Stimulated activated effector memory CD8-positive, alpha-beta T cell treated with anti-CD3 and anti-CD28 coated beads, Interleukin-12 subunit alpha, Interleukin-12 subunit beta, amount 100 ng/mL, for 72 hours (primary cell): Measurements from ENCODE around the gene CAPN13.
A peak's percentile ranks its signal among the peaks of the same experiment; 100 is the strongest.

Experiments used
- ATAC-seq: fragments of 150-1000 bp; cut with Tn5 transposase; 2 replicates; pipeline ENCODE4 v1.10.0; 2021
- DNase-seq, 2 donors: peaks; one replicate each; pipeline ENCODE4 v3.0.0; 2021 to 2022; ENCODE audit warnings: low spot score in 2 of 2
- H3K27ac Mint-ChIP-seq: one replicate; pipeline ENCODE4 v1.8.0; 2022; ENCODE audit warnings: mild to moderate bottlenecking, mixed read lengths
- H3K36me3 Mint-ChIP-seq: one replicate; pipeline ENCODE4 v1.8.0; 2022; ENCODE audit warnings: mild to moderate bottlenecking, mixed read lengths
- H3K4me1 Mint-ChIP-seq: one replicate; pipeline ENCODE4 v1.8.0; 2022; ENCODE audit warnings: mixed read lengths
- H3K4me3 Mint-ChIP-seq: one replicate; pipeline ENCODE4 v1.8.0; 2022; ENCODE audit warnings: mild to moderate bottlenecking, mixed read lengths
- H3K9me3 Mint-ChIP-seq: one replicate; pipeline ENCODE4 v1.8.0; 2022; ENCODE audit warnings: mixed read lengths

The CAPN13 gene, protein sequence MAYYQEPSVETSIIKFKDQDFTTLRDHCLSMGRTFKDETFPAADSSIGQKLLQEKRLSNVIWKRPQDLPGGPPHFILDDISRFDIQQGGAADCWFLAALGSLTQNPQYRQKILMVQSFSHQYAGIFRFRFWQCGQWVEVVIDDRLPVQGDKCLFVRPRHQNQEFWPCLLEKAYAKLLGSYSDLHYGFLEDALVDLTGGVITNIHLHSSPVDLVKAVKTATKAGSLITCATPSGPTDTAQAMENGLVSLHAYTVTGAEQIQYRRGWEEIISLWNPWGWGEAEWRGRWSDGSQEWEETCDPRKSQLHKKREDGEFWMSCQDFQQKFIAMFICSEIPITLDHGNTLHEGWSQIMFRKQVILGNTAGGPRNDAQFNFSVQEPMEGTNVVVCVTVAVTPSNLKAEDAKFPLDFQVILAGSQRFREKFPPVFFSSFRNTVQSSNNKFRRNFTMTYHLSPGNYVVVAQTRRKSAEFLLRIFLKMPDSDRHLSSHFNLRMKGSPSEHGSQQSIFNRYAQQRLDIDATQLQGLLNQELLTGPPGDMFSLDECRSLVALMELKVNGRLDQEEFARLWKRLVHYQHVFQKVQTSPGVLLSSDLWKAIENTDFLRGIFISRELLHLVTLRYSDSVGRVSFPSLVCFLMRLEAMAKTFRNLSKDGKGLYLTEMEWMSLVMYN

DNA sequence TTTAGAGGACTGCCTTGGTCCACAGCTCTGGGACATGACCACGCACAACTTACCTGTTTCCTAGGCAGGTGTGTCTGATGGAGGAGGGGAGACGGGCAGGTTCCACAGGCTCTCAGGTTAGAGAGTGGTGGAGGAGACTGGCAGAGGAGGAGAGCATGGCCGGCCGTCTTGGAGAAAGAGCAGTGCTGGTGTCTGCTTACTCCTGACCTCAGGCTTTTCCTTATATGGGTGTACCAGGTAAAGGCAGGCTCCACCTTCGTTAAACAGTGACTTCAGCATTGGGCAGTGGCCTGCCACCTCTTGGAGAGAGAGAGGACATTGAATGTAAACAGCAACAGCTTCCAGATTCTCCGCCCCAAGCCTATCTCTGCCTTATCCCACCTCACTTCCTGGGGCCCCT is at the start of gene CAPN13:
Gene CAPN13 (minus strand): TSS at position 198 of the 400 bp plus-strand sequence. CDS start 20,121 bp downstream, outside the sequence.
- no peak within 1 kb of the TSS for H3K4me3 Mint-ChIP-seq
- no peak for DNase-seq
- no peaks in the 10 kb centered on the region for H3K9me3 Mint-ChIP-seq
- H3K27ac Mint-ChIP-seq, result no peak within 1 kb of the TSS
- H3K36me3 Mint-ChIP-seq, result no peaks in the 10 kb centered on the region
- H3K4me1 Mint-ChIP-seq, result no peaks in the 10 kb centered on the region
- ATAC-seq, result no peak

DNA sequence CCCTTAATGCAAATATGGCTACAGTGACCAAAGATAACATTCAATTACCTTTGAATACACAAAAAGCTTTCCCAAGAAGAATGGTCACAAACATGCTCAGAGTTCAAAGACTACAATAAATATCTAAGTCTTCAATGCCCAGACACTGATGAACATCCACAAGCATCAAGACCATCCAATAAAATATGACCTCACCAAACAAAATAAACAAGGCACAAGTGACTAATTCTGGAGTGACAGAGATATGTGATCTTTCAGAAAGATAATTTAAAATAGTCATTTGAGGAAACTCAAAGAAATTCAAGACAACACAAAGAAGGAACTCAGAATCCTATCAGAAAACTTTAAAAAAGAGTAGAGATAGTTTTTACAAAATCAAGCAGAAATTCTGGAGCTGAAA is 40.6 kb upstream of the CAPN13 start:
- ATAC-seq, result no peak
- H3K27ac Mint-ChIP-seq, result no peak overlapping the region
- H3K4me1 Mint-ChIP-seq, result no peaks in the 10 kb centered on the region
- no peaks in the 10 kb centered on the region for H3K36me3 Mint-ChIP-seq
- DNase-seq, result no peak
- H3K9me3 Mint-ChIP-seq, result no peaks in the 10 kb centered on the region
- no peak overlapping the region for H3K4me3 Mint-ChIP-seq

DNA sequence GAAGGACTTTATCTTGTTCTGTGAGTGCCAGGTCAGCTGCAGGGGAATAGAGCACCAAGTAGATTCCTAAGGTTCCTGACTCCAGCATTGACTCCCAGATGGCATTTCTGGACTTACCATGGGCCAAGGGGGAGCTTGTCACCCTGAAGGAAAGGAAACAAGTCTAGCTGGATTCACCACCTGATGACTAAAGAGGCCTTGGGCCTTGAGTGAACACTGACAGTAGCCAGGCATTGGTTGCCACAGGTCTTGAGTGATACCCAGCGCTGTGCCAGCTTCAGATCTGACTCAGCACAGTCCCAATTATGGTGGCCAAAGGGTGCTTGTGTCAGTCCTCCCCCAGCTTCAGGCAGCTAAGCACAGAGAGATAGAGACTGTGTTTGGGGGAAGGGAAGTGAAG is 40.1 kb upstream of the CAPN13 start:
- Mint-ChIP-seq H3K9me3 (no peaks in the 10 kb centered on the region), H3K4me3 (no peak overlapping the region), H3K36me3 (no peaks in the 10 kb centered on the region), H3K4me1 (no peaks in the 10 kb centered on the region), H3K27ac (no peak overlapping the region)
- peak; percentile 43 for ATAC-seq
- DNase-seq, result no peak

DNA sequence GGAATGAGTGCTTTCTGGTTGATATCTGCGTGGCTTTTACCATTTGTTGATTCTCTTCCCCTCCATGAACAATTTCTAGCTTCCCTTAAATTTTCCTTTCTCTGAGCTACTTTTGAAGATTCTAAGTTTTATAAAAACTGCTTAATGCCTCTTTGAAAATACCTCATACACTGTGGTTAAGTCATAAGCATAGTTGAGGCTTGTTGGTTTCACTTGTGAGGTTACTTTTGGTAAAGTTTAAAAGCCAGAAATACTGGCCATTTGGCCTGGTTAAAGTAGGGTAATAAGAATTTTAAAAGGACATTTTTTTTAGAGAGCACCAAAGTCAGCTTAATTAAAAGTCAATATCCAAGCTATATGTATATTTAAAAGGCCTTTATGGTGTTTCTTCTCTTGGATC is 21.3 kb upstream of the CAPN13 start:
- Mint-ChIP-seq H3K9me3 (peaks cover 6% of the 10 kb centered on the region), H3K4me1 (no peaks in the 10 kb centered on the region), H3K4me3 (no peak overlapping the region), H3K36me3 (no peaks in the 10 kb centered on the region), H3K27ac (no peak overlapping the region)
- no peak for DNase-seq
- ATAC-seq, result no peak

DNA sequence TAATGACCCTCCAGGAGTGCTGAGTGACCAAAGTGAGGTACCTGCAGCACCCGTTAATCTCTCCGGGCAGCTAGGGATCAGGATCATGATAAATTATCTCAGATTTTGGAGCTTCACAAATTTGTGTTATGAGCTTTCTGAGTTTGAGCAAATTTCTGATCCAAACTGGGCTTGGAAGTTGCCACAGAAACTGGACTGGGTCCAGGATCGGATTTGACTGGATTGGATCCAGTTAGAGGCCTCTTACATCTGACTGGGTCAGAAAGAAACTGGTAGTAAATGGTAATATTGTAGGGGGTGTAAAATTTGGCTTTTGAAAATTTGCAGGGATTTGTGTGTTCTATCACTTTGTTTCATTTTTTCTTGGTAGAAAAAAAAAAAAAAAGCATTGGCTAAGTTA is 19.7 kb upstream of the CAPN13 start:
- DNase-seq (no peak), ATAC-seq (no peak)
- no peaks in the 10 kb centered on the region for H3K4me1 Mint-ChIP-seq
- no peak overlapping the region for H3K27ac Mint-ChIP-seq
- H3K36me3 Mint-ChIP-seq, result no peaks in the 10 kb centered on the region
- H3K4me3 Mint-ChIP-seq, result no peak overlapping the region
- H3K9me3 Mint-ChIP-seq, result peaks cover 6% of the 10 kb centered on the region

- DNase-seq (no peak), ATAC-seq (no peak)
- no peaks in the 10 kb centered on the region for H3K36me3 Mint-ChIP-seq
- no peak overlapping the region for H3K27ac Mint-ChIP-seq
- H3K9me3 Mint-ChIP-seq, result peaks cover 6% of the 10 kb centered on the region
- H3K4me1 Mint-ChIP-seq, result no peaks in the 10 kb centered on the region
- no peak overlapping the region for H3K4me3 Mint-ChIP-seq
Measured at GRCh38 chr2:30826481-30826880, 19.2 kb upstream of the CAPN13 start.

- ATAC-seq, result no peak
- Mint-ChIP-seq H3K4me1 (no peaks in the 10 kb centered on the region), H3K9me3 (no peaks in the 10 kb centered on the region), H3K4me3 (no peak overlapping the region), H3K36me3 (no peaks in the 10 kb centered on the region), H3K27ac (no peak overlapping the region)
- no peak for DNase-seq
Measured at GRCh38 chr2:30823452-30823851, 16.2 kb upstream of the CAPN13 start.

- H3K36me3 Mint-ChIP-seq, result no peaks in the 10 kb centered on the region
- no peak for DNase-seq
- H3K27ac Mint-ChIP-seq, result no peak overlapping the region
- ATAC-seq, result no peak
- H3K4me3 Mint-ChIP-seq, result no peak overlapping the region
- H3K4me1 Mint-ChIP-seq, result no peaks in the 10 kb centered on the region
- H3K9me3 Mint-ChIP-seq, result no peaks in the 10 kb centered on the region
Measured at GRCh38 chr2:30821960-30822359, 14.7 kb upstream of the CAPN13 start.

- no peak for DNase-seq
- Mint-ChIP-seq H3K36me3 (no peaks in the 10 kb centered on the region), H3K27ac (no peak overlapping the region), H3K4me3 (no peak overlapping the region), H3K9me3 (no peaks in the 10 kb centered on the region), H3K4me1 (no peaks in the 10 kb centered on the region)
- no peak for ATAC-seq
Measured at GRCh38 chr2:30820381-30821055, 13.3 kb upstream of the CAPN13 start.

DNA sequence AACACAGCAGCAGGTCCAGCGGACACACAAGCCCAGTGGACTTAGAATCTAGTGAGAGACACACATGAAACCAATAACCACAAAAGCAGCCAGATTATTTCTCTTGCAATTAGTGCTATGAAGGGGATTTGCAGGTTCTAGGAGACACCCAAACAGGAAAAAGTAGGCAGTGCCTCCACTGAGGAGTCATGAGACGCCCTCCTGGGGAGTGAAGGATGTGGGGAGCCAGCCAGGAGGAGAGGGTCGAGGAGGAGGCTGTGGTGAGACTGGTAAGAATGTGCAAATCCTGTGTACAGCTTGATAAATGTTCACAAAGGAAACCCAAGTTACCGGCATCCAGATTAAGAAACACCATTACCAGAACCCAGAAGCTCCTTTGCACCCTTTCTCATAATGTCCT is 2.7 kb upstream of the CAPN13 start:
- H3K4me3 Mint-ChIP-seq, result no peak overlapping the region
- H3K27ac Mint-ChIP-seq, result no peak overlapping the region
- ATAC-seq (no peak), DNase-seq (peak in 1 of 2 donors; percentile 29)
- no peaks in the 10 kb centered on the region for H3K9me3 Mint-ChIP-seq
- no peaks in the 10 kb centered on the region for H3K36me3 Mint-ChIP-seq
- no peaks in the 10 kb centered on the region for H3K4me1 Mint-ChIP-seq

- no peak overlapping the region for H3K27ac Mint-ChIP-seq
- no peaks in the 10 kb centered on the region for H3K9me3 Mint-ChIP-seq
- no peak overlapping the region for H3K4me3 Mint-ChIP-seq
- H3K4me1 Mint-ChIP-seq, result no peaks in the 10 kb centered on the region
- no peaks in the 10 kb centered on the region for H3K36me3 Mint-ChIP-seq
- ATAC-seq (no peak), DNase-seq (no peak)
Measured at GRCh38 chr2:30808695-30809094, 1.4 kb upstream of the CAPN13 start.

GRCh38 chr2:30803281-30803680 is 4.0 kb downstream of the CAPN13 start:
- ATAC-seq (peak; percentile 31), DNase-seq (peak in 1 of 2 donors; percentile 26)
- H3K4me3 Mint-ChIP-seq, result no peak overlapping the region
- no peak overlapping the region for H3K27ac Mint-ChIP-seq
- no peaks in the 10 kb centered on the region for H3K4me1 Mint-ChIP-seq
- H3K36me3 Mint-ChIP-seq, result no peaks in the 10 kb centered on the region
- no peaks in the 10 kb centered on the region for H3K9me3 Mint-ChIP-seq

- Mint-ChIP-seq H3K4me3 (no peak overlapping the region), H3K9me3 (no peaks in the 10 kb centered on the region), H3K36me3 (no peaks in the 10 kb centered on the region), H3K27ac (no peak overlapping the region), H3K4me1 (no peaks in the 10 kb centered on the region)
- ATAC-seq, result no peak
- DNase-seq, result peak in 1 of 2 donors; percentile 25
Measured at GRCh38 chr2:30802611-30803010, 4.6 kb downstream of the CAPN13 start.

- H3K27ac Mint-ChIP-seq, result no peak overlapping the region
- no peak for ATAC-seq
- no peaks in the 10 kb centered on the region for H3K9me3 Mint-ChIP-seq
- H3K4me1 Mint-ChIP-seq, result no peaks in the 10 kb centered on the region
- no peaks in the 10 kb centered on the region for H3K36me3 Mint-ChIP-seq
- no peak overlapping the region for H3K4me3 Mint-ChIP-seq
- peak in 1 of 2 donors; percentile 28 for DNase-seq
Measured at GRCh38 chr2:30801821-30802455, 5.3 kb downstream of the CAPN13 start.

- no peak for ATAC-seq
Measured at GRCh38 chr2:30800159-30800558, 7.1 kb downstream of the CAPN13 start.

More at GRCh38 chr2:30800159-30800558, 7.1 kb downstream of the CAPN13 start:
- no peak for DNase-seq
- Mint-ChIP-seq H3K9me3 (no peaks in the 10 kb centered on the region), H3K27ac (no peak overlapping the region), H3K4me1 (no peaks in the 10 kb centered on the region), H3K4me3 (no peak overlapping the region), H3K36me3 (no peaks in the 10 kb centered on the region)
